KMS-11 (cell line): ENCODE measurements around the gene CCL15.
A peak's percentile ranks its signal among the peaks of the same experiment; 100 is the strongest.

Experiments used
- H2AFZ ChIP-seq: fragments of 200-600 bp; sonication (generic); 2 replicates; pipeline ENCODE4 v1.6.1; 2016; ENCODE audit warnings: antibody characterized with exemption, mixed run types, low read depth
- H3K27ac ChIP-seq: fragments of 200-600 bp; sonication (generic); 2 replicates; pipeline ENCODE4 v1.6.1; 2016; ENCODE audit warnings: mild to moderate bottlenecking, mixed run types
- H3K27me3 ChIP-seq: fragments of 200-600 bp; sonication (generic); 2 replicates; pipeline ENCODE4 v1.6.1; 2017; ENCODE audit warnings: mild to moderate bottlenecking, low read depth, mixed run types, moderate library complexity; ENCODE audit not compliant: insufficient read depth
- H3K36me3 ChIP-seq: fragments of 200-600 bp; sonication (generic); 2 replicates; pipeline ENCODE4 v1.6.1; 2017; ENCODE audit warnings: mild to moderate bottlenecking, mixed run types; ENCODE audit not compliant: insufficient read depth
- H3K4me1 ChIP-seq: fragments of 200-600 bp; sonication (generic); 2 replicates; pipeline ENCODE4 v1.6.1; 2016; ENCODE audit warnings: mild to moderate bottlenecking, low read depth, mixed run types; ENCODE audit not compliant: poor library complexity, severe bottlenecking
- H3K4me2 ChIP-seq: fragments of 200-600 bp; sonication (generic); 2 replicates; pipeline ENCODE4 v1.7.0; 2016; ENCODE audit warnings: mild to moderate bottlenecking, mixed run types
- H3K4me3 ChIP-seq: fragments of 200-600 bp; sonication (generic); IDR thresholded peaks from 2 replicates; pipeline ENCODE4 v1.6.1; 2017; ENCODE audit warnings: low read depth, low read length, mixed read lengths; ENCODE audit not compliant: insufficient read depth
- H3K79me2 ChIP-seq: fragments of 200-600 bp; sonication (generic); 2 replicates; pipeline ENCODE4 v1.6.1; 2016; ENCODE audit warnings: low read depth, mixed run types; ENCODE audit not compliant: insufficient read depth
- H3K9ac ChIP-seq: fragments of 200-600 bp; sonication (generic); 2 replicates; pipeline ENCODE4 v1.6.1; 2016; ENCODE audit warnings: mild to moderate bottlenecking, mixed run types
- H4K20me1 ChIP-seq: fragments of 200-600 bp; sonication (generic); 2 replicates; pipeline ENCODE4 v1.6.1; 2016; ENCODE audit warnings: mild to moderate bottlenecking, mixed run types; ENCODE audit not compliant: insufficient read depth
- TF ChIP-seq, protein P1 (sequence below): fragments of 200-600 bp; sonication (generic); conservative IDR thresholded peaks from 2 replicates; pipeline ENCODE4 v1.6.1; 2017; ENCODE audit warnings: low read depth, mild to moderate bottlenecking, antibody characterized with exemption, low read length, moderate library complexity, mixed read lengths

Gene CCL15

DNA sequence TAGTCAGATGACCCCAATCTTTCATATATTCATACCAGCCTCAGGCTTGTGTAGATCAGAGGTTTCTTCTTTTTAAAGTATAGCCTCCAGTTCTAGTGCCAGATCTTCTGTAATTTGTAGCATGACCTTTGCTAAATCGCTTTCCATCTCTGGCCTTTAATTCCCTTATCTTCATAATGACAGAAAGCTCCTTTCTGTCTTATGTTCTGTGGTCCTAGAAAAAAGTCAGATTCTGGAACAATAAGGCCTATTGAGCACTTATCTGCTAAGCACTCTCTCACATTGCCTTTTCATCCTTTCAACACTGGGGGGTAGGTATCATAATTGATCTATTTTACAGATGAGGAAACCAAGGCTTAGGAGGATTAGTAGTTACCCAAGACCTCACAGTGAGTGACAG lies 29.3 kb downstream of the CCL15 start:
- TF ChIP-seq, protein P1, sequence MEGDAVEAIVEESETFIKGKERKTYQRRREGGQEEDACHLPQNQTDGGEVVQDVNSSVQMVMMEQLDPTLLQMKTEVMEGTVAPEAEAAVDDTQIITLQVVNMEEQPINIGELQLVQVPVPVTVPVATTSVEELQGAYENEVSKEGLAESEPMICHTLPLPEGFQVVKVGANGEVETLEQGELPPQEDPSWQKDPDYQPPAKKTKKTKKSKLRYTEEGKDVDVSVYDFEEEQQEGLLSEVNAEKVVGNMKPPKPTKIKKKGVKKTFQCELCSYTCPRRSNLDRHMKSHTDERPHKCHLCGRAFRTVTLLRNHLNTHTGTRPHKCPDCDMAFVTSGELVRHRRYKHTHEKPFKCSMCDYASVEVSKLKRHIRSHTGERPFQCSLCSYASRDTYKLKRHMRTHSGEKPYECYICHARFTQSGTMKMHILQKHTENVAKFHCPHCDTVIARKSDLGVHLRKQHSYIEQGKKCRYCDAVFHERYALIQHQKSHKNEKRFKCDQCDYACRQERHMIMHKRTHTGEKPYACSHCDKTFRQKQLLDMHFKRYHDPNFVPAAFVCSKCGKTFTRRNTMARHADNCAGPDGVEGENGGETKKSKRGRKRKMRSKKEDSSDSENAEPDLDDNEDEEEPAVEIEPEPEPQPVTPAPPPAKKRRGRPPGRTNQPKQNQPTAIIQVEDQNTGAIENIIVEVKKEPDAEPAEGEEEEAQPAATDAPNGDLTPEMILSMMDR = no peak
- Histone ChIP-seq H3K79me2 (no peaks in the 10 kb centered on the region), H3K4me2 (no peak overlapping the region), H3K36me3 (no peaks in the 10 kb centered on the region), H3K4me3 (no peak overlapping the region), H4K20me1 (no peaks in the 10 kb centered on the region), H3K27ac (no peak overlapping the region), H3K27me3 (no peaks in the 10 kb centered on the region), H2AFZ (no peak overlapping the region), H3K4me1 (peaks cover 4% of the 10 kb centered on the region), H3K9ac (no peak overlapping the region)

DNA sequence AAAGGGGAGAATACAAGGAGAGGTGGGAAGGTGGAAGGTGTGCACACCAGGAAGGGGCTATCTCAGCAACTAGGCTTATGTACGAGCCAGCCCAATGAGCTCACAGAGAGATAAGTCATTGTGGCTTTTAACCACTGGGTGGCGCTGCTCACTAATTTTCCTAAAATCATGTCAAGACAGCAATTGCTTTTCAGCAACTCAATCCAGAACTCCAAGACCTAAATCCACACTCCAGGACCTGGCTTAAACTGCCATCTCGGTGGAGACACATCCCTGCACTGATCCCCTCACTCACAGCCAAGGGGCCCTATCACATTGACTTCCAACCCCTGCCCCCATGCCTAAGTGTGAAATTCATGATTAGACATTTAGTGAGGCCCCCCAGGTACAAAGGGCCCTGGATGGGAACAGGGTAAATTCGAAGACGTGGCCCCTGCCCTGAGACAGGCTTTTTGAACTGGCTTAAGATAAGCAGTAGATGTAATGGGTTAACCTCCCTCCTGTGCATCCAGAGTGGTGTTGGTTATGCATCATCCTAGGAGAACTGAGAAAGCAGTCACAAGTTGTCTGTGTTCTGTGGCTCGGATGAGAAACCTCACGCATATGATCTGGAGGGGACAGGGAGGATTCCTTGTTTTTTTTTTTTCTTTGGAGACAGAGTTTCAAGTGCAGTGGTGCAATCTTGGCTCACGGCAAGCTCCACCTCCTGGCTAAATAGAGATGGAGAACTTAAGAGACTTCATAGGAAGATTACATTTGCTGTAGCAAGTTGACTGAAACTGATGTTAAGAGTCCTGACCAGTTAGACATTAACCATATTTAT lies 31.6 kb downstream of the CCL15 start:
- H3K4me1 ChIP-seq = peaks cover 4% of the 10 kb centered on the region
- peak overlapping the region; percentile 19; the same call in 1 of the 2 replicates for H2AFZ ChIP-seq
- H3K9ac ChIP-seq = no peak overlapping the region
- no peaks in the 10 kb centered on the region for H3K79me2 ChIP-seq
- no peak overlapping the region for H3K4me2 ChIP-seq
- no peak overlapping the region for H3K27ac ChIP-seq
- H4K20me1 ChIP-seq = no peaks in the 10 kb centered on the region
- no peaks in the 10 kb centered on the region for H3K27me3 ChIP-seq
- no peaks in the 10 kb centered on the region for H3K36me3 ChIP-seq
- TF ChIP-seq, protein P1 = peak; percentile 94
- H3K4me3 ChIP-seq = no peak overlapping the region

DNA sequence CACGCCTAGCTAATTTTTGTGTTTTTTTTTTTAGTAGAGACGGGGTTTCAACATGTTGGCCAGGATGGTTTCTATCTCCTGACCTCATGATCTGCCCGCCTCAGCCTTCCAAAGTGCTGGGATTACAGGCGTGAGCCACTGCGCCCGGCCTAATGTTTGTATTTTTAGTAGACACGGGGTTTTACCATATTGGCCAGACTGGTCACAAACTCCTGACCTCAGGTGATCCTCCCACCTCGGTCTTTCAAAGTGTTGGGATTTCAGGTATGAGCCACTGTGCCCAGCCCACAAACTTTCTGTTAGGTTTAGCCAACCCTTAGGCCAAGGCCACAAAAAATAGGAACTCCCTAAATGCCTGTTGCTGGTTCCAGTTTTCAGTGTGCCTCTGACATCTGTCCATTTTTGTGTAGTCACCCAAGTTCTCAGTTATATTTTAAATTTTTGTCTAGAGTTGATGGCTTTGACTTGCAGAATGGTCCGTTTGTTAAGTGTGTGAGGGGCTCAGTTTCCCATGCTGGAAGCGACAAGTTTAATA lies 32.8 kb downstream of the CCL15 start:
- Histone ChIP-seq H3K9ac (no peak overlapping the region), H4K20me1 (no peaks in the 10 kb centered on the region)

DNA sequence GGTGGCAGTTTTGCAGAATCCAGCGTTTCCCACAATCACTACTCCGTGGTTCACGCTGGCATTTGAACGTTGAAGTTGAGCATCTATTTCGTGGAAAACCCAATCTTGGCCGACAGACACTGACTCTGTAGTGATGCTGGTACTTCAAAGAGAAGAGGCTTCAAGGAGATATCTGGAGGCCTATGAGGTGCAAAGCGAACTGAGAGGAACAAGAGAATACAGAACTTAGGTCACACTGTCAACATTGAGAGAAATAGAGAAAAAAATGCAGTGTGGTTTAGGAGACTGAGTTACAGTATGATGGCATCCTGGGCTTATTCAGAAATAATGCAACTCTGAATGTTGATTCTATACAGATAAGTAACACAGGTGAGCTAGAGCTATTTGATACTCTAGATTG lies 36.1 kb downstream of the CCL15 start:
- Histone ChIP-seq H3K4me3 (no peak overlapping the region), H3K27ac (no peak overlapping the region), H3K79me2 (no peaks in the 10 kb centered on the region), H3K27me3 (no peaks in the 10 kb centered on the region), H2AFZ (no peak overlapping the region), H3K36me3 (no peaks in the 10 kb centered on the region), H3K4me2 (no peak overlapping the region), H4K20me1 (no peaks in the 10 kb centered on the region), H3K9ac (no peak overlapping the region), H3K4me1 (peaks cover 4% of the 10 kb centered on the region)
- TF ChIP-seq, protein P1 = no peak

More for the DNA sequence above, 32.8 kb downstream of the CCL15 start:
- Histone ChIP-seq H3K27ac (no peak overlapping the region), H2AFZ (no peak overlapping the region), H3K36me3 (no peaks in the 10 kb centered on the region), H3K4me2 (no peak overlapping the region), H3K4me3 (no peak overlapping the region), H3K4me1 (peaks cover 4% of the 10 kb centered on the region), H3K27me3 (no peaks in the 10 kb centered on the region), H3K79me2 (no peaks in the 10 kb centered on the region)
- TF ChIP-seq, protein P1 = no peak
